ENCODE results near the gene IGHMBP2. TPM values are rescaled to one million over a fixed set of nuclear protein-coding genes. Genes with fewer than 3 reads are reported as not detected.

IGHMBP2 gene
- total and polyA plus RNA-seq, 9 of the 15 experiments (the other 6 are each of a cell fraction or from before 2014, with no cell fraction given), result 1.6 to 24.8 (median 14.5) TPM

GRCh38 chr11:68932358-68932757 is 28.7 kb downstream of the IGHMBP2 start (continued):
- TF ChIP-seq ZBTB40 (IDR thresholded peaks at IDR 0.05) (no peak), ZBTB40 (CRISPR knock-in tag; IDR thresholded peaks at IDR 0.05) (no peak), ZNF696 (CRISPR knock-in tag; conservative IDR thresholded peaks at IDR 0.05) (no peak), LEF1 (IDR thresholded peaks at IDR 0.05) (no peak), MXD1 (CRISPR knock-in tag; IDR thresholded peaks at IDR 0.05; ENCODE audit: borderline replicate concordance, poor library complexity, severe bottlenecking) (no peak), RBM34 (IDR thresholded peaks at IDR 0.05; ENCODE audit: borderline replicate concordance, insufficient read depth, low read length) (no peak), BDP1 (IDR thresholded peaks at IDR 0.05; ENCODE audit: insufficient read depth, insufficient read length) (no peak), GABPB1 (CRISPR knock-in tag; IDR thresholded peaks at IDR 0.05) (no peak), ARHGAP35 (IDR thresholded peaks at IDR 0.05; ENCODE audit: partially characterized antibody) (no peak), MTF1 (CRISPR knock-in tag; IDR thresholded peaks at IDR 0.05; ENCODE audit: borderline replicate concordance) (no peak), ZNF780A (CRISPR knock-in tag; IDR thresholded peaks at IDR 0.05) (no peak)
